OCI-LY7 (cell line): Measurements from ENCODE around the gene TMEM63B. TPM values are rescaled to one million over a fixed set of nuclear protein-coding genes. Genes with fewer than 3 reads are reported as not detected.
"Not testable (repeated sequence)": the region's sequence is repeated elsewhere in the genome, so short reads cannot be mapped to it uniquely, and the experiment has no call there.

Source experiments
- BruUV-seq: library from RNA; stranded (reverse); fragments of 400-500 nt; replicated peaks from 2 replicates; lab custom pipeline; 2021; lab: Mats Ljungman, UMichigan
- CTCF ChIA-PET: fragments of 300-600 bp; sonication (Branson Sonifier 250); formaldehyde crosslinking; loops from one replicate; lab custom pipeline; 2022; ENCODE audit warnings: antibody characterized with exemption; ENCODE audit not compliant: unreplicated experiment; lab: Charles Lee
- POLR2A ChIA-PET: fragments of 300-600 bp; sonication (Branson Sonifier 250); formaldehyde crosslinking; loops from one replicate; lab custom pipeline; 2022; ENCODE audit warnings: antibody characterized with exemption; lab: Charles Lee
- DNase-seq: peaks from one replicate; pipeline ENCODE4 v3.0.0-alpha.2; 2015; ENCODE audit warnings: low spot score
- H2AFZ ChIP-seq: fragments of 200-600 bp; sonication (generic), shearing (Covaris generic); 2 replicates; pipeline ENCODE4 v1.6.1; 2014; ENCODE audit warnings: mild to moderate bottlenecking, antibody characterized with exemption, low read length, moderate library complexity
- H3K27ac ChIP-seq: fragments of 200-600 bp; sonication (generic); 2 replicates; pipeline ENCODE4 v1.5.1; 2014; ENCODE audit warnings: mixed run types, low read depth, mild to moderate bottlenecking, moderate library complexity, low read length, inconsistent platforms; ENCODE audit not compliant: poor library complexity, severe bottlenecking
- H3K36me3 ChIP-seq: fragments of 200-600 bp; sonication (generic); 2 replicates; pipeline ENCODE4 v1.6.1; 2014; ENCODE audit warnings: mild to moderate bottlenecking, antibody characterized with exemption, low read length, moderate library complexity, mixed read lengths; ENCODE audit not compliant: insufficient read depth
- H3K4me1 ChIP-seq: fragments of 200-600 bp; sonication (generic); 2 replicates; pipeline ENCODE4 v1.5.1; 2014; ENCODE audit warnings: mild to moderate bottlenecking, low read length; ENCODE audit not compliant: insufficient read depth, poor library complexity, severe bottlenecking
- H3K4me2 ChIP-seq: fragments of 200-600 bp; sonication (generic); 2 replicates; pipeline ENCODE4 v1.6.1; 2014; ENCODE audit warnings: mild to moderate bottlenecking, low read length
- H3K4me3 ChIP-seq: fragments of 200-600 bp; sonication (generic); 2 replicates; pipeline ENCODE4 v1.5.1; 2014; ENCODE audit warnings: mild to moderate bottlenecking, low read depth, low read length; ENCODE audit not compliant: poor library complexity, severe bottlenecking
- H3K79me2 ChIP-seq: fragments of 200-600 bp; sonication (generic); 2 replicates; pipeline ENCODE4 v1.6.1; 2016; ENCODE audit warnings: low read depth, mild to moderate bottlenecking, low read length, moderate library complexity, mixed read lengths; ENCODE audit not compliant: insufficient read depth
- H3K9me2 ChIP-seq: fragments of 200-600 bp; sonication (generic); 2 replicates; pipeline ENCODE4 v1.6.1; 2016; ENCODE audit warnings: mild to moderate bottlenecking, low read length, mixed read lengths; ENCODE audit not compliant: insufficient read depth
- H3K9me3 ChIP-seq: fragments of 200-600 bp; sonication (generic); 2 replicates; pipeline ENCODE4 v1.6.1; 2014; ENCODE audit warnings: mild to moderate bottlenecking, mixed run types, low read length, mixed read lengths
- H4K20me1 ChIP-seq: fragments of 200-600 bp; sonication (generic); 2 replicates; pipeline ENCODE4 v1.6.1; 2014; ENCODE audit warnings: mild to moderate bottlenecking, antibody characterized with exemption, low read length, moderate library complexity, mixed read lengths; ENCODE audit not compliant: insufficient read depth
- CTCF ChIP-seq: fragments of 200-600 bp; sonication (generic); conservative IDR thresholded peaks from 2 replicates; pipeline ENCODE4 v1.5.1; 2014; ENCODE audit warnings: mild to moderate bottlenecking, antibody characterized with exemption, low read length, moderate library complexity, mixed read lengths
- EZH2phosphoT487 ChIP-seq: fragments of 200-600 bp; sonication (generic); IDR thresholded peaks from 2 replicates; pipeline ENCODE4 v1.6.1; 2018; ENCODE audit warnings: low read depth, borderline replicate concordance, mild to moderate bottlenecking, mixed run types, antibody characterized with exemption, low read length, moderate library complexity, mixed read lengths
- intact Hi-C: fragments of 100-400 bp; cut with micrococcal nuclease; formaldehyde crosslinking; loops from one replicate; pipeline ENCODE4 v1.10.0; 2022; ENCODE audit not compliant: unreplicated experiment
- total RNA-seq, 2 experiments: library from RNA; depleted of rRNA in 1 of 2; stranded (reverse); fragments of >200 nt in 1 of 2; shearing (Covaris generic) in 1 of 2; gene quantifications; 2 replicates each; pipeline ENCODE4 v1.2.3, GENCODE V29; 2014 to 2022

Gene TMEM63B
- total RNA-seq, 2 experiments from 2014 or later: 5.4 to 10.0 TPM

DNA sequence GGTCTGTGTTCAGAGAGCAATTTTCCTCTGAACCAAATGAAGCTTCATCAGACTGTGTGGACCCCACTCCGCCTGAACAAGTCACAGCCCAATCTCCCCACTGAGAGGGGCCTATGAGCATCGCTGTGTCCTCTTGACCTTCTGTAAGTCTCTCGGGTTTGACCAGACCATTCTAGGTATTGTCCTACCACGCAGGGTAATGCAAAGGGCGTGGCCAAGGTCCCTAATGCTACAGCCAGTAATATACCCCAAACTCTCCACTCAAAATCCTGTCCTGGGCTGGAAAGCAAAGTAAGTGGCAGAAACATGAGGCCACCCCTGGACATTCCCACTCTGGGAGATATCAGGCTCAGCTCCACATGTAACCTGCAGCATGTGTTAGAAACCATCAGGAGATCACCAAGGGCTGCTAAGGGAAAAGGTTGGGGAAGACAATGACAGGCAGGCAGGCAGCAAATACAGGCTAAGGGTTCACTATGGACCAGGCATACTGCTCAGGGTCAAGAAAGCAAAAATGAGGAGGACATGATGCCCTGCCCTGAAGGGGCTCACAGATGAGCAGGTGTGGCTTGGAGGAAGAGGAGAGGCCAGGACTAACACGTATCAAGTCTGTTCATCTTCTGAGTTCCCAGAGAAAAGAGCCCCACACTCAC is 33.5 kb upstream of the TMEM63B start:
- Histone ChIP-seq H3K4me1 (no peaks in the 10 kb centered on the region), H3K27ac (no peak overlapping the region), H2AFZ (no peak overlapping the region), H4K20me1 (no peaks in the 10 kb centered on the region), H3K4me3 (no peak overlapping the region), H3K4me2 (no peak overlapping the region), H3K79me2 (no peaks in the 10 kb centered on the region), H3K9me3 (no peaks in the 10 kb centered on the region), H3K36me3 (no peaks in the 10 kb centered on the region), H3K9me2 (no peaks in the 10 kb centered on the region)
- BruUV-seq: no TSS peak
- intact Hi-C loops: no loop called here
- ChIA-PET POLR2A (interaction anchor here (0.6 kb wide), 1 partner anchor 81 kb away, joined by 10 read pairs; no protein-coding TSS in a partner anchor), CTCF (no interaction called here)
- no peak for DNase-seq
- TF ChIP-seq EZH2phosphoT487: no peak
- TF ChIP-seq CTCF: no peak

- H3K9me2 ChIP-seq: no peaks in the 10 kb centered on the region
- no peak for DNase-seq
- H3K4me2 ChIP-seq: no peak overlapping the region
- H3K36me3 ChIP-seq: peaks cover 6% of the 10 kb centered on the region; the same call in 1 of the 2 replicates
- H3K4me1 ChIP-seq: no peaks in the 10 kb centered on the region
- BruUV-seq: no TSS peak
- no peak overlapping the region for H2AFZ ChIP-seq
- no peaks in the 10 kb centered on the region for H3K79me2 ChIP-seq
- H3K27ac ChIP-seq: no peak overlapping the region
- POLR2A ChIA-PET: interaction anchor here (0.6 to 1.0 kb wide), 2 partner anchors 80 to 129 kb away, joined by 5 to 10 read pairs; partner anchors contain the start of gene SLC29A1
- H4K20me1 ChIP-seq: 0 out of 2 replicates have a peak, but pooled peaks cover 4% of the 10 kb centered on the region
- TF ChIP-seq CTCF (no peak), EZH2phosphoT487 (no peak)
- H3K9me3 ChIP-seq: no peaks in the 10 kb centered on the region
- intact Hi-C loops: loop anchor here (5.0 kb wide), 1 partner anchor 243 kb away; no protein-coding TSS in a partner anchor
- CTCF ChIA-PET: no interaction called here
- no peak overlapping the region for H3K4me3 ChIP-seq
Observed at GRCh38 chr6:44094403-44095242, 32.7 kb upstream of the TMEM63B start.

DNA sequence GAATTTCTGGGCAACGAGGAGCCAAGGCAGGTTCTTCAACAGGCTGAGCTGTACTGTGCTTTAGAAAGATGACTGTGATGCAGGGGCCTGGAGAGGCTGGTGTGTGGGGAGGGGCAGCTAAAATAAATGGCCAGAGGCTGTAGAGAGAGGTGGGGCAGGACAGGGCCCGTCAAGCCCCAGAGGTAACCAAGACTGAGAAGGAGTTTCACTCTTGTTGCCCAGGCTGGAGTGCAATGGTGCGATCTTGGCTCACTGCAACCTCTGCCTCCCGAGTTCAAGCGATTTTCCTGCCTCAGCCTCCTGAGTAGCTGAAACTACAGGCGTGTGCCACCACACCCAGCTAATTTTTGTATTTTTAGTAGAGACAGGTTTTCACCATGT is 32.1 kb upstream of the TMEM63B start:
- CTCF ChIA-PET, H3K79me2 ChIP-seq, H2AFZ ChIP-seq, H3K4me2 ChIP-seq, H4K20me1 ChIP-seq, H3K9me3 ChIP-seq, H3K27ac ChIP-seq, H3K4me1 ChIP-seq, H3K4me3 ChIP-seq, BruUV-seq, DNase-seq, H3K9me2 ChIP-seq: not testable (repeated sequence)
- intact Hi-C loops: loop anchor here (5.0 kb wide), 1 partner anchor 242 kb away; no protein-coding TSS in a partner anchor
- peaks cover 12% of the 10 kb centered on the region; the same call in 1 of the 2 replicates for H3K36me3 ChIP-seq
- POLR2A ChIA-PET: interaction anchor here (1.0 kb wide), 1 partner anchor 129 kb away, joined by 5 read pairs; the partner anchor contains the start of gene SLC29A1
